ENCODE data around the gene ACP2.

ACP2 gene

DNA sequence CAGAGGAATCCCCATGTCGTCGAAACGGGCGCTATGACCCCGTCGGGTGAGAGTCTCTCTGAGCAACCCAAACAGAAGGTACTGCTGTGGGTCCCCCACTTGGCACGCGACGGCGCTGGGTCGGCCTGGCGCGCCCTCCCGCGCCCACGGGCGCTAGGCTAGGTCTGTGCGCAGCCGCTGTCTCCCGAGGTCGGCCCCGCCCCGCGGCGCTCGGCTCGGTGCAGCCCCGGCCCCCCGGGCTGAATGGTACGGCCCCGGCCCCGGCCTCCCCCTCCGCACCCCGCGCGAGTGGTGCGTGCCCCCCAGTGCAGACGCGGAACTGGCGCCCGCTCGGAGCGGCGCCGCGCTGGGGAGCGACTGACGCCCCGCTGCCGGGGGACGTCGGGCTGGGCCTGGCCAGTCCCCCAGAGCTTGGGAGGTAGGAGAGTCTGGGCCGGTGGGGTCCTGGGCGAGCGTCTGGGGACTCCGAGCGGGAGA lies 21.3 kb upstream of the ACP2 start, which contains the start of gene MADD:
MADD (plus strand) TSS at position 305 of the 477 bp plus-strand sequence.
- H3K27ac ChIP-seq = peak within 1 kb of the TSS; percentile 85
- DNase-seq (ENCODE audit: low read depth, low spot score) = no peak

- peak overlapping the region; percentile 85 for H3K27ac ChIP-seq
- no peak for DNase-seq (ENCODE audit: low read depth, low spot score)
Measured at GRCh38 chr11:47269002-47269828, 20.6 kb upstream of the ACP2 start.

- DNase-seq (ENCODE audit: low read depth, low spot score) = no peak
- H3K27ac ChIP-seq = peak overlapping the region; percentile 85
Measured at GRCh38 chr11:47268448-47269001, 19.9 kb upstream of the ACP2 start.

GRCh38 chr11:47267876-47268275 lies 19.3 kb upstream of the ACP2 start:
- H3K27ac ChIP-seq = no peak overlapping the region
- DNase-seq (ENCODE audit: low read depth, low spot score) = no peak

GRCh38 chr11:47264521-47264920 lies 15.9 kb upstream of the ACP2 start:
- H3K27ac ChIP-seq = no peak overlapping the region
- no peak for DNase-seq (ENCODE audit: low read depth, low spot score)

- H3K27ac ChIP-seq = no peak overlapping the region
- no peak for DNase-seq (ENCODE audit: low read depth, low spot score)
Measured at GRCh38 chr11:47264119-47264518, 15.5 kb upstream of the ACP2 start.

DNA sequence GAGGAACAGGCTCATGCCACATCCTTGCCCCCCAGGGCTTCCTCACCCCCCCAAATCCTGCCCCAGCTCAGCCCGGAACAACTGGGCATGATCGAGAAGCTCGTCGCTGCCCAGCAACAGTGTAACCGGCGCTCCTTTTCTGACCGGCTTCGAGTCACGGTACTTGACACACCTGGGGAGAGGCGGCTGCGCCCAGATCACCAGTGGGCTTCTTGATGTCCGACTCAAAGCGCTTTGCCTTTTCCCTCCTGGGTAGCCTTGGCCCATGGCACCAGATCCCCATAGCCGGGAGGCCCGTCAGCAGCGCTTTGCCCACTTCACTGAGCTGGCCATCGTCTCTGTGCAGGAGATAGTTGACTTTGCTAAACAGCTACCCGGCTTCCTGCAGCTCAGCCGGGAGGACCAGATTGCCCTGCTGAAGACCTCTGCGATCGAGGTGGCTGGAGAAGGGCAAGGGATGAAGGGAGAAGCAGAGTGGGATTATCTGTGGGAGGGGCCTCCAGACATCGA lies 12.7 kb upstream of the ACP2 start:
- no peak overlapping the region for H3K27ac ChIP-seq
- DNase-seq (ENCODE audit: low read depth, low spot score) = no peak

DNA sequence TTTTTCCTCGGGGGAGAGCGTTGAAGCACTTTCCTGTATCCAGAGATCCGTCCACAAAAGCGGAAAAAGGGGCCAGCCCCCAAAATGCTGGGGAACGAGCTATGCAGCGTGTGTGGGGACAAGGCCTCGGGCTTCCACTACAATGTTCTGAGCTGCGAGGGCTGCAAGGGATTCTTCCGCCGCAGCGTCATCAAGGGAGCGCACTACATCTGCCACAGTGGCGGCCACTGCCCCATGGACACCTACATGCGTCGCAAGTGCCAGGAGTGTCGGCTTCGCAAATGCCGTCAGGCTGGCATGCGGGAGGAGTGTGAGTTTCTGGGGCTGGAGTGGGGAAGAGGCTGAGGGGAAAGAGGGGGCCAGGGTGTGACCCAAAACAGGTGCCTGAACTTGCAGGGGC lies 11.8 kb upstream of the ACP2 start:
- no peak for DNase-seq (ENCODE audit: low read depth, low spot score)
- H3K27ac ChIP-seq = no peak overlapping the region

DNA sequence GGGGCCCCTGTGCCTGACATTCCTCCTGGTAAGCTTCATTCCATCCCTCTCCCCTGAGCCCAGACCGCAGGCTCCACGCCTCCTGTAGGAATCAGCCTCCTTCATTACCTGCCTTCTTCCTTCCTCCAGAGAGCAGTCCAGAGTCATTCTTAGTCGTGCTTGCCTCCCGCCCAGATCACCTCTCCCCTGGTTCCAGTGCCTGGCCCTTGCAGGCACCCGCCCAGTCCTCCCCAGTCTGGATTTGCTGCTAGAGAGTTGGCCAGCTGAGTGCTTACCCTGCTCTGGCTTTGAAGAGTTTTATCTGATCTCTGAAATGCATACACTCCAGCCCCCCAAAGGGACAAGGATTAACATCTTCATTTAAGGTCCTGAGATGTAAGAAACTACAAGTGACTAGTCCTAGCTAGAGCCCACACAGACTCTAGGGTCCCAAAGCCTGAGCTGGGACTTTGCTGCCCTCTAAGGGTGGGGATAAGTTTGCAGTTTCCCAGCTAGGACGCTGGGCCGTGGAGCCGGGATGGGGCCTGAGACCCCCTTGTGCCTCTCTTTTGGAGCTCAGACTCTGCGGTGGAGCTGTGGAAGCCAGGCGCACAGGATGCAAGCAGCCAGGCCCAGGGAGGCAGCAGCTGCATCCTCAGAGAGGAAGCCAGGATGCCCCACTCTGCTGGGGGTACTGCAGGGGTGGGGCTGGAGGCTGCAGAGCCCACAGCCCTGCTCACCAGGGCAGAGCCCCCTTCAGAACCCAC lies 10.8 kb upstream of the ACP2 start:
- no peak overlapping the region for H3K27ac ChIP-seq

GRCh38 chr11:47258317-47258902 lies 9.8 kb upstream of the ACP2 start:
- DNase-seq (ENCODE audit: low read depth, low spot score) = no peak
- no peak overlapping the region for H3K27ac ChIP-seq

More for the DNA sequence above, 10.8 kb upstream of the ACP2 start:
- DNase-seq (ENCODE audit: low read depth, low spot score) = no peak

DNA sequence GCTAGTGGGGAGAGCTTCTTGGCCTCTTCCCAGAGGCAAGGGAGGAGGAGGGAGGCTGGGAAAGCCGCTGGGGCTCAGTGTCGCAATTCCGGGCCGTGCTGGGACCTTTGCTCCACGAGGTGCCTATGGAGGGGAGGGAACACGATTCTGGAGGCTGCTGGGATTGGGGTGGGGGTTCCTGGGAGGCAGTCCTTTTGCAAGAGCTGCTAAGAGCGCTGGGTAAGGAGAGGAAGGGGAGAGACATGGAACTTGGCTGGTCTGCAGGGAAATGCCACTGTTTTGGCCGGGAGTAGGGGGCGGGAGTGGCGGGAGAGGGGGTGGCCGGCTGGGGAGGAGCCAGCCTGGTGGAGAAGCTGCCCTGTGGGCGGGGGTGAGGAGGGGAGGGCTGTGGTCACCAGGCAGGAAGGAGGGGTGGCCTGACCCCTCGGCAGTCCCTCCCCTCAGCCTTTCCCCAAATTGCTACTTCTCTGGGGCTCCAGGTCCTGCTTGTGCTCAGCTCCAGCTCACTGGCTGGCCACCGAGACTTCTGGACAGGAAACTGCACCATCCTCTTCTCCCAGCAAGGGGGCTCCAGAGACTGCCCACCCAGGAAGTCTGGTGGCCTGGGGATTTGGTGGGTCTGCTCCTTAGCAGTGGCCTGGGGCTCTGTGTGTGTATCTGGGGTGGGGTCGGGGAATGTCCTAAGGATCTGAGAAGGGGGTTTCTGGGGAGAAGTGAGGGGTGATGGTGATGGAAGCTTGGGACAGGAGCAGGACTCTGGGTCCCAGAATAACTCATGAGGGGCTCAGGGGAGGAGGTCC lies 9.1 kb upstream of the ACP2 start, which contains the start of gene NR1H3:
NR1H3 (plus strand) TSS at position 480 of the 800 bp plus-strand sequence. CDS start 1,221 bp downstream, outside the sequence.
- no peak within 1 kb of the TSS for H3K27ac ChIP-seq
- DNase-seq (ENCODE audit: low read depth, low spot score) = no peak

- no peak overlapping the region for H3K27ac ChIP-seq
Measured at GRCh38 chr11:47257177-47257516, 8.5 kb upstream of the ACP2 start.

GRCh38 chr11:47256374-47256773 lies 7.8 kb upstream of the ACP2 start:
- no peak overlapping the region for H3K27ac ChIP-seq
- DNase-seq (ENCODE audit: low read depth, low spot score) = no peak

More at GRCh38 chr11:47257177-47257516, 8.5 kb upstream of the ACP2 start:
- DNase-seq (ENCODE audit: low read depth, low spot score) = no peak

- no peak overlapping the region for H3K27ac ChIP-seq
- DNase-seq (ENCODE audit: low read depth, low spot score) = no peak
Measured at GRCh38 chr11:47254386-47254785, 5.8 kb upstream of the ACP2 start.

DNA sequence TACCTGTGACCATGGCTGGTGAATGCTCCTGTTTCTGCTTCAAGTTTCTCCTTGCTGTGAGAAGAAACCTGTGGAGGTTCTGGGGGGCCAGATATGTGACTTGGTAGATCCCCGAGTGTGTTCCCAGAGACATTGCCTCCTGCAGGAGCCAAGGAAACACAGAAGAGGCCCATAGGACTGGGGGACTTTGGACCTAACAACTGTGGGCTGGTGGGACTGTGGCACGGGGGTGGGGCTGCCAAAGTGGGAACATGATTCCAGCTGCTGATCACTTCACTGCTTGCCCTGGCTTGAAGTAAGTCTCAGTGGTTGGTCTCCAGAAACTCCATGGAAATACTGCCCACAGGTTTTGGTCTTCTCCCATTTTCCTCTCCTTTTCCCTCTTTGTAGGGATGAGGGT lies 5.0 kb upstream of the ACP2 start:
- DNase-seq (ENCODE audit: low read depth, low spot score) = no peak
- no peak overlapping the region for H3K27ac ChIP-seq

- no peak for DNase-seq (ENCODE audit: low read depth, low spot score)
- H3K27ac ChIP-seq = no peak overlapping the region
Measured at GRCh38 chr11:47251751-47252150, 3.1 kb upstream of the ACP2 start.

DNA sequence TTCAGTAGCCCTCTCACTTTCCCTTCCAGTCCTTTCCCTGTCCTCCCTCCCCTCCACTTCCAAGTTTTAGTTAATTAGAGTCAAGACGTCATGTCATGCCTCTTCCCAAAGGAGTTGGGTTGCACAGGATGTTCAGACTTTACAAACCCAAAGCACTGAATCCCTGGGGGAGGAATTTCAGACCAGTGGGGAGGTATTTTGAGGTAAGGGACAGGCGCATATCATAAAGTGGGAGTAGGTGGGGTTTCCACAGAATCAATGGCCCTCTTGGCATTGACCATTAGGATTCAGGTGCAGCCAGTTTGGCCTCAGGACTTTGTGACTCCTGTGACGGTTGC lies 733 bp upstream of the ACP2 start:
- peak overlapping the region; percentile 56 for H3K27ac ChIP-seq
- DNase-seq (ENCODE audit: low read depth, low spot score) = no peak

- DNase-seq (ENCODE audit: low read depth, low spot score) = no peak
- H3K27ac ChIP-seq = peak overlapping the region; percentile 56
Measured at GRCh38 chr11:47248304-47248663, 330 bp downstream of the ACP2 start.

DNA sequence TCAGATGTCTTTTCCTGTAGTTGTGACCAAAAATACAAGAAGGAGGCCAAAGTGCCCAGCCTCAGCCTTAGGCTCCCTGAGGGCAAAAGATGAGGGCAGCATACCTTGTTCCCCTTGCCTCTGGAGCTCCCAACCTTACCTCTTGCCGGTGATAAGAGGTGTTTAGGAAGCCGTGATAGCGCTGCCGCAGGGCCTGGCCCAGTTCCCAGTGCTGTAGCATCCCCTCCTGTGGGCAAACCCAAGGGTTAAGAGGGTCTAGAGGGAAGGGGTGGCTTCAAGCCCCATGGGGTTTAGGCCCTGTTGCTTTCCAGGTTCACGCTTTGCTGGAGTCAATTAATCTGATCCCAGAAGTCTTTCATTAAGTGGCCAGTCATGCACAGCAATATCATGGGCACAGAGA lies 1.1 kb downstream of the ACP2 start:
- DNase-seq (ENCODE audit: low read depth, low spot score) = no peak

More for the DNA sequence above, 1.1 kb downstream of the ACP2 start:
- no peak overlapping the region for H3K27ac ChIP-seq

Measured in epithelial cell of prostate (primary cell).